GM10266 (cell line): Measurements from ENCODE around the gene TAF6.

Experiments used
- DNase-seq: peaks from one replicate; pipeline ENCODE4 v3.0.0; 2012; ENCODE audit errors: extremely low spot score
- CTCF ChIP-seq: IDR thresholded peaks from 2 replicates; pipeline ENCODE4 v1.5.1; 2012; ENCODE audit warnings: mild to moderate bottlenecking, low read depth; ENCODE audit not compliant: control insufficient read depth, insufficient read depth; ENCODE audit errors: missing control alignments

TAF6 gene

GRCh38 chr7:100105534-100105933, 13.6 kb downstream of the TAF6 start:
- DNase-seq = no peak
- no peak for TF ChIP-seq CTCF

DNA sequence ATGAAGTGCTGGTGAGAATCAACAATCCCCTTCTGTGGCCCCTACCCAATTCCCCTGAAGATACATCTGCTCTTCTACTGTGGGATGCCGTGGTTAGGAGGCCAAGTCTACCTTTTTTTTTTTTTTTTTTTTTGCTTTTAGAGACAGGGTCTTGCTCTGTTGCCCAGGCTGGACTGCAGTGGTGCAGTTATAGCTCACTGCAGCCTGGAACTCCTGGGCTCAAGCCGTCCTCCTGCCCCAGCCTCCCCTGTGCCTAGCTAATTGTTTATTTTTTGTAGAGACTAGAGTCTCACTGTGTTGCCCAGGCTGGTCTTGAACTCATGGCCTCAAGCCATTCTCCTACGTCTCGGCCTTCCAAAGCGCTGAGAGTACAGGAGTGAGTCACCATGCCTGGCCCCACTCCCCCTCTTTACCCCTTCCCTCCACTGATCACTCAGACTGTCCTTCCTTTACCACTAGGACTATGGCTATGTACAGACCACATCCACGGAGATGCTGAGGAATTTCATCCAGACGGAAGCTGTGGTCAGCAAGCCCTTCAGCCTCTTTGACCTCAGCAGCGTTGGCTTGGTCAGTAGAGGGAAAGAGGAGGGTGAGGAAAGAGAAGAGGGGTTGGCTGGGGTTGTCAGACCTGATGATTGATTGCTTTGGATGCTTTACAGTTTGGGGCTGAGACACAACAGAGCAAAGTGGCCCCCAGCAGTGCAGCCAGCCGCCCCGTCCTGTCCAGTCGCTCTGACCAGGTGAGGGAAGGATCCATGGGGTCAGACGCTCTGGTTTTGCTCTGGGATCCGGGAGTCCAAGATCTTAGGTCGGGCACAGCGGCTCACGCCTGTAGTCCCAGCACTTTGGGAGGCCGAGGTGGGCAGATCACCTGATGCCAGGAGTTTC, 16.0 kb downstream of the TAF6 start:
- no peak for DNase-seq
- TF ChIP-seq CTCF = no peak

DNA sequence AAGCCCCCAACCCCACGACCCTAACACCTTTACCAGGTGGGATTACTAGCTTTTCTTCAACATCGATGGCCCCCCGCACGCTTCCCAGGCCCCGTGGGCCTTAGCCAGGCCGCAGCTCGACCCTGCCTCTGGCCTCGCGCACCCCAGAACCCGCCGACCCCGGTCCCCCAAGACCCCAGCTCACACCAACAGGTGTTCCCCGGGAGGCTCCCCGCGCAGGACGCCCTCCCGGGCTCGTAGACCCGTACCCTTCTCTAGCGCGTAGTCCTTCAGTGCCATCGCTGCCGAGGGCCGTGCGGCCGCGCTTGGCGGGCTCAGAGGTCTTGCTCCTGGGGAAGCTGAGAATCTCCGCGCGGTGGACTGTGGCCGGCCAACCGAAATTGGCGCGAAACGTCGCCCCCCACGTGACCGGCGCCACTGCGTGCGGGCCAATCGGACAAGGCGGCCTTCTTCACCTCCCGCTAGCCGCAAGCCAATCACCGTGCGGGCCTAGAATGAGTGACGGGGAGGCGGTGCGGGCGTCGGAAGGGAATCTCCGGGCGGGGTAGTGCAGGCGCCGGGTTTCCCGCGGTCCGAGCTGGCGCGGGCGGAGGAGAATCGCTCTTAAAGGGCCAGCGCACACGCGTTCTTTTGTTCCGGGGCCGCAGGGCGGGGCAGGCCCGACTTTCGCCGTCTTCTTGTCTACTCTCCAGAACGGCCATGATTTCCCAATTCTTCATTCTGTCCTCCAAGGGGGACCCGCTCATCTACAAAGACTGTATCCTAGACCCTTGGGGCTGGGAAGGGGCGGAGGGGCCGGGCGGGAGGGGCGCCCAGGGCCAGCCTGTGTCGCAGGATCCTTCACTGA, 17.9 kb downstream of the TAF6 start, which contains the start of the genes AP4M1 and MCM7:
TSS of gene AP4M1 (plus strand) at position 628 of the 847 bp plus-strand sequence. CDS start at position 700, 72 bp downstream.
TSS of gene MCM7 (minus strand) at position 382 of the 847 bp plus-strand sequence. CDS start at position 279, 103 bp downstream.
- peak; percentile 99 for DNase-seq

GRCh38 chr7:100100420-100101015, 18.6 kb downstream of the TAF6 start:
- TF ChIP-seq CTCF = no peak
- peak; percentile 94 for DNase-seq

More for the DNA sequence above, 17.9 kb downstream of the TAF6 start, which contains the start of the genes AP4M1 and MCM7:
- no peak for TF ChIP-seq CTCF

DNA sequence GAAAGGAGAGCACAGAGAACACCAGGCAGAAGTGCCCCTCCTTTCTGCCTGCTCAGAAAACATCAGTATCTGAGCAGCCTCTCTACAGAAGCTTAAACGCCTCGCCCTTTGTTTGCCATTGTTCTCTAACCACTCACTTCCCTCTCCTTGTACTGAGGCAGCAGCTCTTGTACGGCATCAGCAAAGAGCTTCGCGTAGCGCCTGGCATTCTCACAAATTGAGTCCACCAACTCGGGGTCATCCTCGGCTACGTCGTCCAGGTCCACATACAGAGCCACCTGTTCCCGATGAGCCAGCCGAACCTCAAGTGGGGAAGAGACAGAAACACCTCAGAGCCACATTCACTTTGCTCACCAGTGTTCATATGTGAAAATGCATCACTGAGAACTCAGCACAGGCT, 19.7 kb downstream of the TAF6 start:
- no peak for TF ChIP-seq CTCF
- no peak for DNase-seq

DNA sequence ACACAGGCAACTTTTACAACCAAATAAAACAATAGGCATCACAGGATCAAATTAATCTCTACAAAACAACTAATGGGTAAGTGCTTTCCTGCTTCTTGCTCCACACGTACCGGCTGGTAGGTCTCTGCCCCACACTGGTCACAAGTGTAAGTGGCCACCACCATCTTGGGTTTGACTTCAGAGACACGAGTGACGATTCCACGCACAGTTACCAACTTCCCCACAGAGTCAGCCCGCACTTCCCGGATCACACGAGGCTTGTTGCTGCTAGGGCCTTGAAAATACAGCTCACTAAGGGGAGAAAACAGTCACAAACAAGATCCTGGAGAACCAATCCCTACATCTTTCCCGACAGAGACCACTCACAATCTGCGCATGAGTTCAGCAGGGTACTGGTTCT, 20.2 kb downstream of the TAF6 start:
- TF ChIP-seq CTCF = no peak
- no peak for DNase-seq

DNA sequence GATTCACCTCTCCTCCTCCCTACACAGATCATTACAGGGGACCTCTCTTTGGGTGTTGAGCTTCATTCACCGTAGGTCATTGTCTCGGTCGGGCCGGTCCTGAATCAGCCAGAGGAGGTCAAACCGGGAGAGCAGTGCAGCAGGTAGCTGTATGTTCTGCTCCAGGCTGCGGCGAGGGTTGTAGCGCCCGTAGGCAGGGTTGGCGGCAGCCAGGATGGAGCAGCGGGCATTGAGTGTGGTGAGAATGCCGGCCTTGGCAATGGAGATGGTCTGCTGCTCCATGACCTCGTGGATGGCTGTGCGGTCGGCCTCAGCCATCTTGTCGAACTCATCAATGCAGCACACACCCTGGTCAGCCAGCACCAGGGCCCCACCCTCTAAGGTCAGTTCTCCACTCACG, 23.5 kb downstream of the TAF6 start:
- no peak for DNase-seq
- no peak for TF ChIP-seq CTCF
